A549 treated with CpdA at 1 μM for 4 hours (cell line): ENCODE results near the gene SLFN12. TPM values are rescaled to one million over a fixed set of nuclear protein-coding genes. Genes with fewer than 3 reads are reported as not detected.

Source experiments
- total RNA-seq: library from RNA; stranded (reverse); fragments of 200-300 nt; extraction: Qiagen RNA extraction; gene quantifications from 5 replicates; pipeline ENCODE4 v1.2.3, GENCODE V29; 2022; ENCODE audit warnings: low read depth

The SLFN12 gene
- 0.08 TPM in 1 of 5 replicates, not detected in the others for total RNA-seq

DNA sequence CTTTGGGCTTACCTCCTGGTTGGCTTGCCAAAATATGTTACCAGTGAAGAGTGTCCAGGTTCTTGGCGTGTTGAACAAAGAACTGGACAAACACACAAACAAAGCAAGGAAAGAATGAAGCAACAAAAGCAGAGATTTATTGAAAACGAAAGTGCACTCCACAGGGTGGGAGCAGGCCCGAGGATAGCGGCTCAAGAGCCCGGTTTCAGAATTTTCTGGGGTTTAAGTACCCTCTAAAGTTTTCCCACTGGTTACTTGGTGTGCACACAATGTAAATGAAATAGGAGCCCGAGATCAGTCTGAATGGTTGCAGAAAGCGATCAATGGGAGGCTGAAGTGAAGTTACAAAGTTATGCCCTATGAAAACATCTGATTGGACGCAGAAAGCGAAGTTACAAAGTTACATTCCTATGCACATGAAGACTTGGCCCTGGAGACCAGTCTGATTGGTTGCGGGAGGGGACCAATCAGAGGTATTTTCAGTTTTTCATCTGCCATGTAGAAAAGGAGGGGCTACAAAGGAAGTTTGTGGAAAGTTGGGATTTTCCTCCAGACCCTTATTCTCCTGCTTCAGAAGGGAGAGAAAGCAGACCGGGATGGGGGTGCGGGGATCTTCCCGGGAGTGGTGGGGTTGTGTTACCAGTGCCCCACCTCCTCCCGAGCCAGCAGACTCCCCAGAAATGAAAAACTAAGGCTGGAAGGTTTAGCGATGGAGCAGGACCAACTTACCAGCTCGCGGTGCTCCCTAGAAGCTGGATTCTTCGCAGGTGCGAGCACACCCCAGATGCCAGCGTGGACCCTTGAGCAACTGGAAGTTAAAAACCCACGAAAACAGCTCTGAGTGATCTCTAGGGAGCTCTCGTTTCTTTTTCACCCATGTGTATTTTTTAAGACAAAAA, at the start of gene SLFN12:
SLFN12 (minus strand) TSS at position 325 of the 899 bp plus-strand sequence. CDS start 9,472 bp downstream, outside the sequence.

GRCh38 chr17:35448214-35448898, 16.1 kb upstream of the SLFN12 start, which contains the start of gene SLFN13:
SLFN13 (minus strand) TSS chr17:35448766; CDS start chr17:35445680, 3,086 bp downstream.

GRCh38 chr17:35373534-35373983, 58.7 kb downstream of the SLFN12 start, which contains the start of gene SLFN11:
SLFN11 (minus strand) TSS chr17:35373621; CDS start chr17:35363807, 9,814 bp downstream.

Other genes with a start within 250 kb of the SLFN12 start
- gene SLC35G3, start 238.1 kb downstream of the SLFN12 start, total RNA-seq, result not detected in 5 replicates
- 1.9 to 4.0 TPM (median 2.7 TPM) in 5 replicates for gene SLFN5, start 189.4 kb downstream of the SLFN12 start, total RNA-seq
- 6.1 to 8.1 TPM (median 7.4 TPM) in 5 replicates for gene SLFN11, start 58.9 kb downstream of the SLFN12 start, total RNA-seq
- gene SLFN13, start 16.3 kb upstream of the SLFN12 start, total RNA-seq, result 3.3 to 6.7 TPM (median 4.6 TPM) in 5 replicates
- gene SLFN12L, start 105.2 kb upstream of the SLFN12 start, total RNA-seq, result 0.02 to 0.26 TPM in 2 of 5 replicates, not detected in the others
- gene SLFN14, start 128.3 kb upstream of the SLFN12 start, total RNA-seq, result not detected in 5 replicates
- gene PEX12, start 146.1 kb upstream of the SLFN12 start, total RNA-seq, result 7.0 to 8.8 TPM (median 7.4 TPM) in 5 replicates
- gene AP2B1, start 154.8 kb upstream of the SLFN12 start, total RNA-seq, result 127 to 153 TPM (median 143 TPM) in 5 replicates